A549 treated with dexamethasone at 1 μM for 4 hours (cell line): ENCODE data around the gene KAZN. TPM values are rescaled to one million over a fixed set of nuclear protein-coding genes. Genes with fewer than 3 reads are reported as not detected.

ENCODE experiments used
- total RNA-seq: library from RNA; stranded (reverse); fragments of 200-300 nt; extraction: Qiagen RNA extraction; gene quantifications from 5 replicates; pipeline ENCODE4 v1.2.3, GENCODE V29; 2022

Gene KAZN
- 2.9 to 4.7 TPM (median 3.8 TPM) in 5 replicates for total RNA-seq

GRCh38 chr1:14598498-14599182 lies at the start of gene KAZN:
Gene KAZN (plus strand): TSS chr1:14598685.

GRCh38 chr1:15153184-15153841 lies 554.8 kb downstream of the KAZN start, which contains the start of gene TMEM51:
Gene TMEM51 (plus strand): TSS chr1:15153747. CDS start chr1:15215088, 61,341 bp downstream.

